Trophoblast cell (in vitro differentiated cells and primary cell): Measurements from ENCODE around the gene CLDN19. TPM values are rescaled to one million over a fixed set of nuclear protein-coding genes. Genes with fewer than 3 reads are reported as not detected.

Source experiments
- DNase-seq, 2 donors: peaks; one replicate each; pipeline ENCODE4 v3.0.0-alpha.2; 2016
- H2AFZ ChIP-seq: 2 replicates; pipeline ENCODE4 v1.6.1; 2013; ENCODE audit warnings: low read length, moderate library complexity, mild to moderate bottlenecking; ENCODE audit not compliant: insufficient read depth, poor library complexity
- H2AK5ac ChIP-seq: 2 replicates; pipeline ENCODE4 v1.6.1; 2013; ENCODE audit warnings: mild to moderate bottlenecking, low read length
- H2BK120ac ChIP-seq: 2 replicates; pipeline ENCODE4 v1.6.1; 2013; ENCODE audit warnings: low read length, mild to moderate bottlenecking, moderate library complexity; ENCODE audit not compliant: insufficient read depth, poor library complexity
- H2BK12ac ChIP-seq: 2 replicates; pipeline ENCODE4 v1.6.1; 2013; ENCODE audit warnings: mild to moderate bottlenecking, low read length, moderate library complexity
- H2BK5ac ChIP-seq: 2 replicates; pipeline ENCODE4 v1.6.1; 2013; ENCODE audit warnings: low read length, low read depth, moderate library complexity, mild to moderate bottlenecking; ENCODE audit not compliant: poor library complexity
- H3K14ac ChIP-seq: 2 replicates; pipeline ENCODE4 v1.6.1; 2013; ENCODE audit warnings: mild to moderate bottlenecking, low read length
- H3K18ac ChIP-seq: 2 replicates; pipeline ENCODE4 v1.6.1; 2013; ENCODE audit warnings: mild to moderate bottlenecking, low read length
- H3K23ac ChIP-seq: 2 replicates; pipeline ENCODE4 v1.6.1; 2013; ENCODE audit warnings: low read length
- H3K27ac ChIP-seq: 2 replicates; pipeline ENCODE4 v1.5.1; 2013; ENCODE audit warnings: low read depth, mild to moderate bottlenecking, inconsistent platforms, low read length, moderate library complexity
- H3K27me3 ChIP-seq: 2 replicates; pipeline ENCODE4 v1.6.1; 2013; ENCODE audit warnings: inconsistent platforms, mild to moderate bottlenecking, low read length, moderate library complexity; ENCODE audit not compliant: insufficient read depth
- H3K36me3 ChIP-seq, 2 experiments: 1 replicate in 1 of 2; 2 replicates in 1 of 2; pipeline ENCODE4 v1.6.1; 2013; ENCODE audit warnings: low read length in 2 of 2, mild to moderate bottlenecking in 2 of 2, moderate library complexity in 1 of 2; ENCODE audit not compliant: insufficient read depth in 2 of 2, control insufficient read depth in 1 of 2
- H3K4ac ChIP-seq: 2 replicates; pipeline ENCODE4 v1.6.1; 2013; ENCODE audit warnings: low read depth, mild to moderate bottlenecking, low read length, moderate library complexity
- H3K4me1 ChIP-seq, 2 experiments: 1 replicate in 1 of 2; 2 replicates in 1 of 2; pipeline ENCODE4 v1.6.1; 2013; ENCODE audit warnings: low read length in 2 of 2, mild to moderate bottlenecking in 2 of 2, moderate library complexity in 1 of 2; ENCODE audit not compliant: insufficient read depth in 2 of 2, control insufficient read depth in 1 of 2
- H3K4me2 ChIP-seq: 2 replicates; pipeline ENCODE4 v1.6.1; 2013; ENCODE audit warnings: inconsistent platforms, mild to moderate bottlenecking, low read length, moderate library complexity
- H3K4me3 ChIP-seq: 2 replicates; pipeline ENCODE4 v1.5.1; 2013; ENCODE audit warnings: mild to moderate bottlenecking, low read depth, low read length, inconsistent platforms
- H3K79me1 ChIP-seq: one replicate; pipeline ENCODE4 v1.6.1; 2013; ENCODE audit warnings: low read length
- H3K79me2 ChIP-seq: 2 replicates; pipeline ENCODE4 v1.6.1; 2013; ENCODE audit warnings: low read length, mild to moderate bottlenecking; ENCODE audit not compliant: control insufficient read depth, insufficient read depth, poor library complexity
- H3K9ac ChIP-seq: 2 replicates; pipeline ENCODE4 v1.6.1; 2013; ENCODE audit warnings: mild to moderate bottlenecking, low read length
- H3K9me3 ChIP-seq: 2 replicates; pipeline ENCODE4 v1.6.1; 2013; ENCODE audit warnings: low read depth, mild to moderate bottlenecking, control low read depth, inconsistent platforms, low read length; ENCODE audit not compliant: insufficient read depth
- H4K12ac ChIP-seq: 2 replicates; pipeline ENCODE4 v1.6.1; 2013; ENCODE audit warnings: low read depth, mild to moderate bottlenecking, low read length, moderate library complexity
- H4K8ac ChIP-seq: 2 replicates; pipeline ENCODE4 v1.6.1; 2013; ENCODE audit warnings: low read depth, mild to moderate bottlenecking, low read length, moderate library complexity
- H4K91ac ChIP-seq: one replicate; pipeline ENCODE4 v1.6.1; 2013; ENCODE audit warnings: low read depth, mild to moderate bottlenecking, low read length, moderate library complexity
- WGBS: extraction: QIAGEN DNeasy Blood & Tissue Kit; methylation state at CpG from one replicate; pipeline ENCODE4 v1.1.7; 2013; ENCODE audit warnings: missing lambda C conversion rate; ENCODE audit not compliant: insufficient read length, insufficient coverage; ENCODE audit errors: extremely low coverage; 5-methylcytosine and 5-hydroxymethylcytosine counted together
- polyA plus RNA-seq: library from polyadenylated mRNA; stranded (reverse); fragments of 200-250 nt; gene quantifications from 2 replicates; pipeline ENCODE4 v1.2.3, GENCODE V29; 2013

The CLDN19 gene, protein sequence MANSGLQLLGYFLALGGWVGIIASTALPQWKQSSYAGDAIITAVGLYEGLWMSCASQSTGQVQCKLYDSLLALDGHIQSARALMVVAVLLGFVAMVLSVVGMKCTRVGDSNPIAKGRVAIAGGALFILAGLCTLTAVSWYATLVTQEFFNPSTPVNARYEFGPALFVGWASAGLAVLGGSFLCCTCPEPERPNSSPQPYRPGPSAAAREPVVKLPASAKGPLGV
- polyA plus RNA-seq: 1.8 TPM in 2 replicates

DNA sequence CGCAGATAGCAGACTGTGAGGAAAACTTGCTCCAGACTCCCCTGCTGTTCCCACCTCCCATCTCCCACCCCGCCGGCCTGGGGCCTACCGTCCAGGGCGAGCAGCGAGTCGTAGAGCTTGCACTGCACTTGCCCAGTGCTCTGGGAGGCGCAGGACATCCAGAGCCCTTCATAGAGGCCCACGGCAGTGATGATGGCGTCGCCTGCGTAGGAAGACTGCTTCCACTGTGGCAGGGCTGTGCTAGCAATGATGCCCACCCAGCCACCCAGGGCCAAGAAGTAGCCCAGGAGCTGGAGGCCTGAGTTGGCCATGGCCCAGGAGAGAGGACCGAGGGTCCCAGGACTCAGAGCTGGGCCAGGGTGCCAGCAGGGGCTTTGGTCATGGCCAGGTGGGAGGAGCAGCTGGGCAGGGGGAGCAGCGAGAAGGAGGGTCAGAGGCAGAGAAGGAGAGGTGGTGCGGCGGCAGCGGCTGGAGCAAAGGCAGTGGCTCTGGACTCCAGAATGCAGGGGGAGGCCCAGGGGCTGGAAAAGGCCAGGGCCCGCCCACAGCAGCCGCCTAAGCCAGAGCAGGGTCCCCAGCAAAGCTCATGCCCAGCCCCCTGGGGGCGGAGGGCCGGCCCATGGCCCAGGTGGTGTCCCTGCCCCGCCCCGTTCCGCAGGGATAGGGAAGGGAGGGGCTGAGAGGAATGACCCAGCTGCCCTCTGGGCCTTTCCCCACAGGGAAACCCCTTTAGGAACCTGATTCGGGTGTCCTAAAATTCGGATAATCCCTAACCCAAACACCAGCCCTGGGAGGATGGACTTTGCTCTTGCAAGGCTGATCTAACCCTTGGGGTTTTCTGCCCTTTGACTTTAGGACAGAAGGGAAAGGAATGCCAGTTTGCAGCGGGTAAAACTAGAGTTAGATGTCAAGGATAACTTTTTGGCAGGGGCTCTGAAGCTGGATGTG is at the start of gene CLDN19:
Gene CLDN19, minus strand, starts transcription at position 484 of the 948 bp plus-strand sequence. Its CDS starts 173 bp downstream, at position 311.
- no peak within 1 kb of the TSS for H2BK120ac ChIP-seq
- H4K8ac ChIP-seq: peak within 1 kb of the TSS; percentile 44
- no peak within 1 kb of the TSS for H3K14ac ChIP-seq
- no peaks in the 10 kb centered on the region for H3K36me3 ChIP-seq
- no peak within 1 kb of the TSS for H4K91ac ChIP-seq
- H3K27me3 ChIP-seq: no peaks in the 10 kb centered on the region
- H3K23ac ChIP-seq: no peak within 1 kb of the TSS
- no peaks in the 10 kb centered on the region for H3K79me1 ChIP-seq
- H3K79me2 ChIP-seq: no peaks in the 10 kb centered on the region
- H2AK5ac ChIP-seq: no peak within 1 kb of the TSS
- peaks cover 11 to 22% of the 10 kb centered on the region in 2 experiments for H3K4me1 ChIP-seq
- H3K4ac ChIP-seq: no peak within 1 kb of the TSS
- no peak within 1 kb of the TSS for H2BK5ac ChIP-seq
- H3K18ac ChIP-seq: no peak within 1 kb of the TSS
- no peak within 1 kb of the TSS for H2AFZ ChIP-seq
- no peak within 1 kb of the TSS for H3K9ac ChIP-seq
- WGBS: no CpG with 5 or more reads among the region's 27 CpGs
- no peak within 1 kb of the TSS for H3K4me3 ChIP-seq
- no peak within 1 kb of the TSS for H3K4me2 ChIP-seq
- H4K12ac ChIP-seq: no peak within 1 kb of the TSS
- no peak within 1 kb of the TSS for H2BK12ac ChIP-seq
- no peak within 1 kb of the TSS for H3K27ac ChIP-seq
- peak; percentile 76 to 82 for DNase-seq
- peaks cover 6% of the 10 kb centered on the region for H3K9me3 ChIP-seq

DNA sequence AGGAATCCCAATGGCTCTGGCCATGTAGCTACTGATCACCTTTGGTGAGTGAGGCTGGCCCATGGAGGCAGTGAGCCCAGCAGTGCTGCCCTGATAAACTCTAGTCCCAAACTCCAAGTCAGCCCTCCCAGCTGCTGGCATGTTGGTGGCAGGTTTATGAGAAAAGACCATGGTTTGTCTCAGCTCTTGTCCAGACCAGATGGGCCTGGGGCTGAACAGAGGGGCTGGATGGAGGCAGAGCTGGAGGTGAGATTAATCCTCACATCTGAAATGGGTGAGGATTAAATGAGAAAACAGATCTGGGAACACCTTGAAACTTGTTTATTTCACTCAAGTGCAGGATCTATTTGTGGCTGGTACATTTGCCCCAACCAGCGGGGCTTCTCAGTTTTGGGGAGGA is 48.0 kb upstream of the CLDN19 start:
- Histone ChIP-seq H3K79me2 (no peaks in the 10 kb centered on the region), H4K8ac (no peak overlapping the region), H3K9ac (no peak overlapping the region), H3K4me2 (no peak overlapping the region), H4K12ac (no peak overlapping the region), H3K14ac (no peak overlapping the region), H3K27me3 (no peaks in the 10 kb centered on the region), H3K4ac (no peak overlapping the region), H3K18ac (no peak overlapping the region), H3K4me3 (no peak overlapping the region), H2BK12ac (no peak overlapping the region), H3K9me3 (peaks cover 2% of the 10 kb centered on the region), H2BK5ac (no peak overlapping the region), H3K79me1 (no peaks in the 10 kb centered on the region), H3K27ac (no peak overlapping the region), H3K4me1 (no peaks in the 10 kb centered on the region), H3K23ac (no peak overlapping the region), H4K91ac (no peak overlapping the region), H3K36me3 (no peaks in the 10 kb centered on the region), H2AK5ac (no peak overlapping the region), H2AFZ (no peak overlapping the region), H2BK120ac (no peak overlapping the region)
- DNase-seq: no peak
- WGBS: no CpG with 5 or more reads among the region's 1 CpG

DNA sequence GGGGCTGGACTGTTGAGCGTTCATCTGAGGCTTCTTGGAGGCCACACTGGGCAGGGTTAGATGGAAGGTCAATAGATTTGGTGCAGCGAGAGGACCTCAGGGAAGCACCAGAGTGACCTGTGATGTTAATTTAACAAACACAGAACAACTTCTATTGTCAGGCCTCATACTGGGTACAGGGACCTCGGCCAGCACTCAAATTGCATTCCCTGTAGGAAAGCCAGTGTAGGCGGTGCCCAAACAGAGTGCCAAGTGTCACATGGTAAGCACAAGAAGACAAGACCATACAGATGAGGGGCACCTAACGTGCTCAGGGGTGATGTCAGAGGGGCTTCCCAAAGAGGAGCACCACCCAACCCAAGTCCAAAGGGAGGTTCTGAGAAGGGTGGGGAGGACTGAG is 46.1 kb upstream of the CLDN19 start:
- Histone ChIP-seq H2BK120ac (no peak overlapping the region), H3K4me1 (no peaks in the 10 kb centered on the region), H4K8ac (no peak overlapping the region), H4K91ac (no peak overlapping the region), H4K12ac (no peak overlapping the region), H3K14ac (no peak overlapping the region), H2BK5ac (no peak overlapping the region), H2AK5ac (no peak overlapping the region), H3K9me3 (peaks cover 2% of the 10 kb centered on the region), H3K4me2 (no peak overlapping the region), H3K36me3 (peaks cover 2 to 6% of the 10 kb centered on the region in 2 experiments), H3K79me2 (no peaks in the 10 kb centered on the region), H3K79me1 (no peaks in the 10 kb centered on the region), H3K27me3 (no peaks in the 10 kb centered on the region), H2BK12ac (no peak overlapping the region), H3K23ac (no peak overlapping the region), H3K27ac (no peak overlapping the region), H2AFZ (no peak overlapping the region), H3K4ac (no peak overlapping the region), H3K9ac (no peak overlapping the region), H3K4me3 (no peak overlapping the region), H3K18ac (no peak overlapping the region)
- no CpG with 5 or more reads among the region's 5 CpGs for WGBS
- DNase-seq: no peak

DNA sequence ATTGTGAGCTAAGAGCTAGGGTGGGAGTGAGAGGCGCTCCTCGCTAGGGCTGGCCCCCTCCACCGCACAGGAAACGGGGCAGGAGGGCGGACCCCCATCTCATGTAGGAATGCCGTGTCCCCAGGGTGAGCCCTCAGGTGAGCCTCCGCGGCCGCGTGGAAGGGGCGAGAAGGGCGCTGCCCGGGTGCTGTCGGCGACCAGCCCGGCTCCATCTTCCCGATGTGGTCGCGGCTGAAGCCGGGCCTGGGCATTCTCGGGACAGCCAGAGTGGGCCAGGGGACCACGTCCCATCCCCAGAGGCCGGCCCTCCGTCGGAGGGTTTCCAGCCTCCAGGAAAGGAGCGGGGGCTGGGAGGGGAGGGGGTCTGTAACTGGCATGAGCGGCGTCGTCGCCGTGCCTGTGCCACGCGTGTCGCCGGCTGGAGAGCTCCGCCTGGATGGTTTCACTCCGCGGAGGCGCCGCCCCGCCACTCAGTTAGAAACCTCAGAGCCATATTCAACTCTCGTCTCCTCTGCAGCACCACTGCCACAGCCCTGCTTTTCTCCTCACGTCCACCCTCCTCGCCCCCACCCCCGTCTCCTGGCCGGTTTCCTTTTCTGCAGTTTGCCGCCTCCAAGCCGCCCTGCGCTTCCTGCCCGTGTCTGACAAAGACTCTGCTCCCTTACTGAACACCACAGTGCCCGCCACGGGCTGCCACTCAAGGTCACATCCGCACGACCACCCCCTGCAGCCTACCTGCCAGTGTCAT is 45.1 kb upstream of the CLDN19 start, which contains the start of gene TMEM269:
Gene TMEM269, plus strand, starts transcription at position 46 of the 748 bp plus-strand sequence. CDS start 4,903 bp downstream, outside the sequence.
- Histone ChIP-seq H3K79me2 (no peaks in the 10 kb centered on the region), H2BK5ac (no peak within 1 kb of the TSS), H3K14ac (no peak within 1 kb of the TSS), H4K12ac (no peak within 1 kb of the TSS), H3K9me3 (peaks cover 2% of the 10 kb centered on the region), H3K4me1 (no peaks in the 10 kb centered on the region), H2BK12ac (no peak within 1 kb of the TSS), H4K91ac (no peak within 1 kb of the TSS), H3K4me2 (no peak within 1 kb of the TSS), H2AK5ac (no peak within 1 kb of the TSS), H3K4me3 (peak within 1 kb of the TSS; percentile 24), H4K8ac (no peak within 1 kb of the TSS), H2AFZ (no peak within 1 kb of the TSS), H3K79me1 (no peaks in the 10 kb centered on the region), H3K18ac (no peak within 1 kb of the TSS), H3K4ac (no peak within 1 kb of the TSS), H3K23ac (no peak within 1 kb of the TSS), H3K9ac (no peak within 1 kb of the TSS), H3K36me3 (peaks cover 4 to 9% of the 10 kb centered on the region in 2 experiments), H3K27ac (no peak within 1 kb of the TSS), H3K27me3 (no peaks in the 10 kb centered on the region), H2BK120ac (no peak within 1 kb of the TSS)
- no CpG with 5 or more reads among the region's 54 CpGs for WGBS
- DNase-seq: no peak
